GM12872 (cell line): ENCODE results near the gene TNFRSF1A.

Source experiments
- CTCF ChIP-seq: IDR thresholded peaks from 3 replicates; pipeline ENCODE4 v1.5.1; 2011; ENCODE audit warnings: low read depth, mild to moderate bottlenecking, low read length, moderate library complexity; ENCODE audit not compliant: insufficient read depth

TNFRSF1A gene

DNA sequence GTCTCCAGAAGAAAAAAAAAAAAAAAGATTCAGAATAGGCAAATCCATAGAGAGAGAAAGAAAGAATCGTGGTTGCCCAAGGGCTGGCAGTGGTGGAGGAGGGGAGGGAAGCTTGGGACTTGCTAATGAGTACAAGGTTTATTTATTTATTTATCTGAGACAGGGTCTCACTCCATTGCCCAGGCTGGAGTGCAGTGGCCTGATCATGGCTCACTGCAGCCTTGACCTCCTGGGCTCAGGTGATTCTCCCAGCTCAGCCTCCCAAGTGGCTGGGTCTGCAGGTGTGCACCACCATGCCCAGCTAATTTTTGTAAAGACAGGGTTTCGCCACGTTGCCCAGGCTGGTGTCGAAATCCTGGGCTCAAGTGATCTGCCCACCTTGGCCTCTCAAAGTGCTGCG lies 9.7 kb upstream of the TNFRSF1A start:
- TF ChIP-seq CTCF = no peak

GRCh38 chr12:6347367-6348338 lies 5.8 kb upstream of the TNFRSF1A start:
- no peak for TF ChIP-seq CTCF

DNA sequence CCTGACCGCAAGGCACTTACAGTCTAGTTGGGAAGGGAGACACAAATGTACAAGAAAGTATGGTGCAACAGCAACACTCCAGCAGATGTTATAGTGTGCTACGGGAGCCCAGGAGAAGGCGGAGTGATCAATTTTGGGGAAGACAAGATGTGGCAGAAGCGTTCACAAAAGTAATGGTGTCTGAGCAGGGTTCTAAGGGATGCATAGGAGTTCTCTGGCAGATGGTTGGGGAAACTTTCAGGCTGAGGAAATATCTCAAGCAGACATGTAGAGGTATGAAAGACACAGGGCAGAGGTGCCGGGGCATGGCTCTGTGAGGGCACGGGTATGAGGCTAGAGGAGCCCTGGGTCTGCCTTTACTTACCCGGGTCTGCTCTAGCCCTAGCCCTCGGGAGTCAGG lies 5.1 kb upstream of the TNFRSF1A start:
- no peak for TF ChIP-seq CTCF

DNA sequence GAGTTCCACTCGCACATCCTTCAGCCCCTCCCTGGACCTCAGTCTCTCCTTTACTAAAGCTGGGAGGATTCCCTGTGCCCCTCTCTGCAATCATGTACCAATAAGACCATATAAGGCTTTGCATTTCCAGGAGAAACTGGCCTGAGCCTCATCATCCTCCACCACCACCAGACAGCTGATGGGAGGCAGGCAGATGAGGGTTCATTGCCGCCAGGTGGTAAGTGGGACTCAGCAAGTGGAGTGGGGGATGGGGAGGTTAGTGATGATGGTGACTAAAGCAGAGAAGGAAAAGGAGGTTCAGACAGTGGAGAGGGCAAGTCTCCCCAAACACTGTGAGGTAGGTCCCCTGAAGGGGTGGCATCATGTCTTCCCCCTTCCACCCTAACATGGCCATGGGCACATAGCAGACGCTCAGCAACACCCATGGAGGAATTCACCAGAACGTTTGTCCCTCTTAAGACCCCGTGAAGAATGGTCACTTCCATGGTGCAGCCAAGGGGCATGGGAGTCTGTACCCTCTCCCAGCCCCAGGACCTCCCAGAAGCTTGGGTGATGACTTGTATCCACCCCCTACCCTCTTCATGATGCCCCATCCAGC lies 4.5 kb upstream of the TNFRSF1A start:
- TF ChIP-seq CTCF = no peak

GRCh38 chr12:6345319-6346091 lies 3.6 kb upstream of the TNFRSF1A start:
- no peak for TF ChIP-seq CTCF

DNA sequence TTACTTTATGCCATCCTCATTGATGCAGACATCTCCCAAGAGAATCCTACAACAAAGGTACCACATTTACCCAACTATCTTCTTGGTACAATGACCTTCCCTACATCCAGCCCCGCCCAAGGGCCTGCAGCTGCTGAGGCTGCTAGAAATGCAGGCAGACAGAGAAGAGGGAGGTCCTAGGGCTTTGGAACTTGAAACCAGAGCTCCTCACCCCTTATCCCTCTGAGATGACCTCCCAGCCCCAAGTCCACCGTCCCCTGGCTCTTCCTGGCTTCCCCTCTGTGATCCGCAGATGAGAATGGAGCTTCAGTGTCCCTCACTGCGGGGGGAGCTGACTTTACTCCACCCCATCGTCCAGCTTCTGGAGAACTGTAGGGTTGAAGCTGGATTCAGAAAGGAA lies 1.6 kb upstream of the TNFRSF1A start:
- no peak for TF ChIP-seq CTCF
